LNCaP clone FGC (cell line): ENCODE data around the gene SLC39A10.

Experiments used
- DNase-seq: peaks from one replicate; pipeline ENCODE4 v3.0.0-alpha.2; 2011; ENCODE audit warnings: low read depth
- H3K4me3 ChIP-seq: 2 replicates; pipeline ENCODE4 v1.5.1; 2011; ENCODE audit warnings: mild to moderate bottlenecking, low read depth, low read length, control low read depth
- TF ChIP-seq, protein P1 (sequence below): IDR thresholded peaks from 2 replicates; pipeline ENCODE4 v1.5.1; 2012; ENCODE audit warnings: mild to moderate bottlenecking; ENCODE audit not compliant: control insufficient read depth, insufficient read depth; ENCODE audit errors: extremely low read depth

SLC39A10 gene

GRCh38 chr2:195716466-195716865 lies 59.4 kb downstream of the SLC39A10 start:
- DNase-seq = no peak
- H3K4me3 ChIP-seq = no peak overlapping the region
- TF ChIP-seq, protein P1, sequence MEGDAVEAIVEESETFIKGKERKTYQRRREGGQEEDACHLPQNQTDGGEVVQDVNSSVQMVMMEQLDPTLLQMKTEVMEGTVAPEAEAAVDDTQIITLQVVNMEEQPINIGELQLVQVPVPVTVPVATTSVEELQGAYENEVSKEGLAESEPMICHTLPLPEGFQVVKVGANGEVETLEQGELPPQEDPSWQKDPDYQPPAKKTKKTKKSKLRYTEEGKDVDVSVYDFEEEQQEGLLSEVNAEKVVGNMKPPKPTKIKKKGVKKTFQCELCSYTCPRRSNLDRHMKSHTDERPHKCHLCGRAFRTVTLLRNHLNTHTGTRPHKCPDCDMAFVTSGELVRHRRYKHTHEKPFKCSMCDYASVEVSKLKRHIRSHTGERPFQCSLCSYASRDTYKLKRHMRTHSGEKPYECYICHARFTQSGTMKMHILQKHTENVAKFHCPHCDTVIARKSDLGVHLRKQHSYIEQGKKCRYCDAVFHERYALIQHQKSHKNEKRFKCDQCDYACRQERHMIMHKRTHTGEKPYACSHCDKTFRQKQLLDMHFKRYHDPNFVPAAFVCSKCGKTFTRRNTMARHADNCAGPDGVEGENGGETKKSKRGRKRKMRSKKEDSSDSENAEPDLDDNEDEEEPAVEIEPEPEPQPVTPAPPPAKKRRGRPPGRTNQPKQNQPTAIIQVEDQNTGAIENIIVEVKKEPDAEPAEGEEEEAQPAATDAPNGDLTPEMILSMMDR = no peak

- TF ChIP-seq, protein P1 = no peak
- DNase-seq = no peak
- no peak overlapping the region for H3K4me3 ChIP-seq
These were observed 64.0 kb downstream of the SLC39A10 start for GRCh38 chr2:195721042-195721441.

- DNase-seq = no peak
- TF ChIP-seq, protein P1 = no peak
- no peak overlapping the region for H3K4me3 ChIP-seq
These were observed 65.0 kb downstream of the SLC39A10 start for GRCh38 chr2:195722075-195722474.

DNA sequence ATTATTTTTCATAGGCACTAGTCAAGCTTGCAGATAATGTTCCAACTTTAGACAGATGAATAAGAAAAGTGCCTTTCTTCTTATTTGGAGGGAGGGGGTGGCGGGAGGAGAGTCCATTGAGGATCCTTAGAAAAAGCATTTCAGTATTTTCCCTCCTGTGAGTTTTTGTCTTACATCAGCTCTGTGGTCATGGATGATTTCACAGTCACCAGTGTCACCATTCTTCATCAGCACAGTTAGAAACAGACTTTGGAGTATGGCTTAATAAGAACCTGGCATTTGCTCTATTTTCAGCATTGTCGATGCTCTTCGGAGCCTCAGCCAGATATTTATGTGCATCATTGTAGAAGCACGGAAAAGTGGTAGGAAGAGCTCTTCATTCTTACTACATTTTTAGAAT lies 70.1 kb downstream of the SLC39A10 start:
- TF ChIP-seq, protein P1 = no peak
- no peak overlapping the region for H3K4me3 ChIP-seq
- no peak for DNase-seq

DNA sequence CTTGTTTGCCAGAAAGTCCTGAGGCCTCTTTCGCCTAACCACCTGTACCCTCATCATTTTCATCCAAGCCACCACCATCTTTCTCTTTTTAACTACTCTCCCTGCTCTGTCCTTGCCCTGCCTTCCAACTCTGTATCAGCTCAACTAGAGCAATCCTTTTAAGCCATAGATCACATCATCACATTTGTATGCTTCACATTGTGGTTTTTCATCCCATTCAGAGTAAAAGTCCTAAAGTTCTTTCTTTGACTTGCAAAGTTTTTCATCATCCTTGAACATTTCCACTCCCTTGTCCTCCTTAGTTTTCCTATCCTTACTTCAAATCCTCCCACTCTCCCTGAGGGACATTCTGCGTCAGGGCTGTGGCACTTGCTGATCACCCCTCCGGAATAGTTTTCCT lies 73.9 kb downstream of the SLC39A10 start:
- TF ChIP-seq, protein P1 = no peak
- H3K4me3 ChIP-seq = no peak overlapping the region
- no peak for DNase-seq

DNA sequence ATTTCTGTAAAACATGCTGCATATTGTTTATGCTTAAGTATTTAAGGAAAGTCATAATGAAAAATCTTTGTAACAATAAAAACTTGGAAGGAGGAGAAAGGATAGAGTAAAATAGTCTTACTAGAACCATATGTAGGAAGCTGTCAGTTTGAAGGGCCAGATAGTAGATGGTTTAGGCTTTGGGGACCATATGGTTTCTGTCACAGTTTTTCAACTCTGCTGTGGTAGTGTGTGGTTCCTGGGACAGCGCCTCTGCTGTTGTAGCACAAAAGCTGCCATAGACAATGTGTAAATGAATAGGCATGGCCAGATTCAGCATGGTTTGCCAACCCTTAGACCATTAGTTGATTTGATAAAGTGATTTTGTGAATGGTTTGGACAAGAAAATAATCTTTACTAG lies 75.5 kb downstream of the SLC39A10 start:
- DNase-seq = no peak
- no peak overlapping the region for H3K4me3 ChIP-seq
- TF ChIP-seq, protein P1 = no peak

GRCh38 chr2:195733831-195734230 lies 76.8 kb downstream of the SLC39A10 start:
- H3K4me3 ChIP-seq = no peak overlapping the region
- TF ChIP-seq, protein P1 = no peak
- no peak for DNase-seq
